ENCODE data around the gene STX1B. TPM values are rescaled to one million over a fixed set of nuclear protein-coding genes. Genes with fewer than 3 reads are reported as not detected.
A peak's percentile ranks its signal among the peaks of the same experiment; 100 is the strongest.

Gene STX1B
- total RNA-seq, 3 donors from 2014 or later (not counting 1 experiment from before 2014, with no cell fraction given) = 0.14 to 1.6 (median 0.32) TPM

- H3K4me1 ChIP-seq (ENCODE audit: control insufficient read depth, insufficient read depth, low read length) = peaks cover 9% of the 10 kb centered on the region
- Mint-ChIP-seq H3K4me1 (peaks cover 0 to 18% of the 10 kb centered on the region in 2 donors), H3K4me3 (no peak overlapping the region), H3K27ac (no peak overlapping the region), H3K36me3 (no peaks in the 10 kb centered on the region), H3K27me3 (ENCODE audit: low read depth in 2 of 2) (peaks cover 0 to under 1% of the 10 kb centered on the region in 2 donors), H3K9me3 (no peaks in the 10 kb centered on the region)
- H3K27me3 ChIP-seq (ENCODE audit: control insufficient read depth, insufficient read depth, low read length) = no peaks in the 10 kb centered on the region
- WGBS (ENCODE audit: insufficient coverage) = 95% methylated on average over 30 of the region's 30 CpGs
- H3K9me3 ChIP-seq (ENCODE audit: control insufficient read depth, insufficient read depth, low read length) = no peaks in the 10 kb centered on the region
- no peak overlapping the region for H3K4me3 ChIP-seq (ENCODE audit: low read length)
- H3K27ac ChIP-seq (ENCODE audit: low read length) = no peak overlapping the region
- TF ChIP-seq, protein P1, sequence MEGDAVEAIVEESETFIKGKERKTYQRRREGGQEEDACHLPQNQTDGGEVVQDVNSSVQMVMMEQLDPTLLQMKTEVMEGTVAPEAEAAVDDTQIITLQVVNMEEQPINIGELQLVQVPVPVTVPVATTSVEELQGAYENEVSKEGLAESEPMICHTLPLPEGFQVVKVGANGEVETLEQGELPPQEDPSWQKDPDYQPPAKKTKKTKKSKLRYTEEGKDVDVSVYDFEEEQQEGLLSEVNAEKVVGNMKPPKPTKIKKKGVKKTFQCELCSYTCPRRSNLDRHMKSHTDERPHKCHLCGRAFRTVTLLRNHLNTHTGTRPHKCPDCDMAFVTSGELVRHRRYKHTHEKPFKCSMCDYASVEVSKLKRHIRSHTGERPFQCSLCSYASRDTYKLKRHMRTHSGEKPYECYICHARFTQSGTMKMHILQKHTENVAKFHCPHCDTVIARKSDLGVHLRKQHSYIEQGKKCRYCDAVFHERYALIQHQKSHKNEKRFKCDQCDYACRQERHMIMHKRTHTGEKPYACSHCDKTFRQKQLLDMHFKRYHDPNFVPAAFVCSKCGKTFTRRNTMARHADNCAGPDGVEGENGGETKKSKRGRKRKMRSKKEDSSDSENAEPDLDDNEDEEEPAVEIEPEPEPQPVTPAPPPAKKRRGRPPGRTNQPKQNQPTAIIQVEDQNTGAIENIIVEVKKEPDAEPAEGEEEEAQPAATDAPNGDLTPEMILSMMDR (IDR thresholded peaks at IDR 0.05) = no peak
- intact Hi-C loops (cut with micrococcal nuclease) = no loop called here
- peaks cover 5% of the 10 kb centered on the region for H3K36me3 ChIP-seq (ENCODE audit: control insufficient read depth, insufficient read depth, low read length)
- no peak for DNase-seq
- ATAC-seq = no peak
Observed at GRCh38 chr16:30987581-30988190, 22.8 kb downstream of the STX1B start.

- Mint-ChIP-seq H3K4me1 (peaks cover 0 to 21% of the 10 kb centered on the region in 2 donors), H3K36me3 (no peaks in the 10 kb centered on the region), H3K9me3 (no peaks in the 10 kb centered on the region), H3K27ac (no peak overlapping the region), H3K4me3 (no peak overlapping the region), H3K27me3 (ENCODE audit: low read depth in 2 of 2) (no peaks in the 10 kb centered on the region)
- Histone ChIP-seq H3K9me3 (ENCODE audit: control insufficient read depth, insufficient read depth, low read length) (no peaks in the 10 kb centered on the region), H3K27ac (ENCODE audit: low read length) (no peak overlapping the region), H3K4me3 (ENCODE audit: low read length) (no peak overlapping the region), H3K36me3 (ENCODE audit: control insufficient read depth, insufficient read depth, low read length) (peaks cover 5% of the 10 kb centered on the region), H3K4me1 (ENCODE audit: control insufficient read depth, insufficient read depth, low read length) (peaks cover 9% of the 10 kb centered on the region), H3K27me3 (ENCODE audit: control insufficient read depth, insufficient read depth, low read length) (no peaks in the 10 kb centered on the region)
- WGBS (ENCODE audit: insufficient coverage) = 96% methylated on average over 29 of the region's 29 CpGs
- DNase-seq (no peak), ATAC-seq (no peak)
- TF ChIP-seq, protein P1 (IDR thresholded peaks at IDR 0.05) = no peak
- intact Hi-C loops (cut with micrococcal nuclease) = no loop called here
Observed at GRCh38 chr16:30986129-30986991, 24.1 kb downstream of the STX1B start.

- no peaks in the 10 kb centered on the region for H3K9me3 Mint-ChIP-seq
- no peaks in the 10 kb centered on the region for H3K27me3 ChIP-seq (ENCODE audit: control insufficient read depth, insufficient read depth, low read length)
- peaks cover 10% of the 10 kb centered on the region for H3K36me3 ChIP-seq (ENCODE audit: control insufficient read depth, insufficient read depth, low read length)
- peaks cover 0 to 16% of the 10 kb centered on the region in 2 donors for H3K4me1 Mint-ChIP-seq
- intact Hi-C loops (cut with micrococcal nuclease) = loop anchor here (1.0 to 2.0 kb wide), 5 partner anchors 110 to 883 kb away; partner anchors contain the start of gene ZNF843
- H3K4me3 Mint-ChIP-seq = no peak overlapping the region
- DNase-seq = peak in 1 of 2 donors; percentile 31
- TF ChIP-seq, protein P1 (IDR thresholded peaks at IDR 0.05) = no peak
- peak in 1 of 3 donors; percentile 5 for ATAC-seq
- no peak overlapping the region for H3K4me3 ChIP-seq (ENCODE audit: low read length)
- H3K36me3 Mint-ChIP-seq = no peaks in the 10 kb centered on the region
- no peak overlapping the region for H3K27ac ChIP-seq (ENCODE audit: low read length)
- H3K27me3 Mint-ChIP-seq (ENCODE audit: low read depth in 2 of 2) = no peaks in the 10 kb centered on the region
- H3K9me3 ChIP-seq (ENCODE audit: control insufficient read depth, insufficient read depth, low read length) = no peaks in the 10 kb centered on the region
- peaks cover 9% of the 10 kb centered on the region for H3K4me1 ChIP-seq (ENCODE audit: control insufficient read depth, insufficient read depth, low read length)
- H3K27ac Mint-ChIP-seq = no peak overlapping the region
- 82% methylated on average over 19 of the region's 20 CpGs for WGBS (ENCODE audit: insufficient coverage)
Observed at GRCh38 chr16:30985401-30986128, 24.9 kb downstream of the STX1B start.
